Measurements from ENCODE around the gene UROC1. TPM values are rescaled to one million over a fixed set of nuclear protein-coding genes. Genes with fewer than 3 reads are reported as not detected.

UROC1 gene
- polyA plus RNA-seq, 1 of the 3 experiments (the other 2 are of a cell fraction): not detected

GRCh38 chr3:126516152-126516935 lies 1.2 kb downstream of the UROC1 start:
- no peaks in the 10 kb centered on the region for H3K9me2 ChIP-seq
- TF ChIP-seq RCOR1 (IDR thresholded peaks at IDR 0.05; ENCODE audit: low read length): no peak
- TF ChIP-seq USF2 (IDR thresholded peaks at IDR 0.05; ENCODE audit: borderline replicate concordance, low read depth, low read length): no peak
- no peak for TF ChIP-seq RXRA (IDR thresholded peaks at IDR 0.05; ENCODE audit: borderline replicate concordance, low read depth)
- TF ChIP-seq NRF1 (IDR thresholded peaks at IDR 0.05; ENCODE audit: low read depth, low read length): no peak
- no peak for TF ChIP-seq MEF2A (IDR thresholded peaks at IDR 0.05; ENCODE audit: borderline replicate concordance, low read depth)
- no peak for TF ChIP-seq USF1 (IDR thresholded peaks at IDR 0.05; ENCODE audit: borderline replicate concordance, low read depth)
- no peak for TF ChIP-seq ELF1 (IDR thresholded peaks at IDR 0.05)
- TF ChIP-seq SMC3 (IDR thresholded peaks at IDR 0.05; ENCODE audit: low read depth, low read length): no peak
- TF ChIP-seq YY1 (IDR thresholded peaks at IDR 0.05; ENCODE audit: low read depth): no peak
- no peak for TF ChIP-seq EP300 (IDR thresholded peaks at IDR 0.05; ENCODE audit: borderline replicate concordance in 1 of 2, low read depth in 1 of 2, low read length in 1 of 2)
- no peak for TF ChIP-seq FOSL2 (IDR thresholded peaks at IDR 0.05; ENCODE audit: borderline replicate concordance, low read depth)
- TF ChIP-seq ZBTB33 (IDR thresholded peaks at IDR 0.05; ENCODE audit: borderline replicate concordance, low read depth): no peak
- no peak for TF ChIP-seq POLR2AphosphoS5 (IDR thresholded peaks at IDR 0.05; ENCODE audit: low read depth, low read length)
- TF ChIP-seq REST (IDR thresholded peaks at IDR 0.05; ENCODE audit: low read depth, low read length): no peak
- no peak for TF ChIP-seq MXI1 (IDR thresholded peaks at IDR 0.05; ENCODE audit: low read depth, low read length)
- no peak for TF ChIP-seq GATA2 (CRISPR knock-in tag; IDR thresholded peaks at IDR 0.05)
- TF ChIP-seq PBX3 (IDR thresholded peaks at IDR 0.05): no peak
- no peak for TF ChIP-seq CTCF (IDR thresholded peaks at IDR 0.05)
- no peak for TF ChIP-seq IRF3 (IDR thresholded peaks at IDR 0.05; ENCODE audit: low read depth, low read length)
- no peak for TF ChIP-seq FOXJ3 (CRISPR knock-in tag; IDR thresholded peaks at IDR 0.05)
- no peaks in the 10 kb centered on the region for H3K36me3 ChIP-seq (replicated peaks in 1 of 2; ENCODE audit: control insufficient read depth in 1 of 2, insufficient read depth in 2 of 2, low read length in 1 of 2)
- H3K27me3 ChIP-seq (ENCODE audit: insufficient read depth): no peaks in the 10 kb centered on the region
- CTCF ChIA-PET: interaction anchor here (0.6 kb wide), 1 partner anchor 38 kb away, joined by 3 read pairs; no protein-coding TSS in a partner anchor
- POLR2A ChIA-PET: no interaction called here
- H3K27ac ChIP-seq (ENCODE audit: low read depth in 2 of 2, low read length in 1 of 2): no peak overlapping the region
- H2AFZ ChIP-seq (ENCODE audit: low read depth): no peak overlapping the region
- H3K4me3 ChIP-seq (ENCODE audit: low read depth in 2 of 2, low read length in 1 of 2): no peak overlapping the region
- WGBS (ENCODE audit: low lambda C conversion rate): 71% methylated on average over 6 of the region's 6 CpGs
- no peaks in the 10 kb centered on the region for H3F3A ChIP-seq (replicated peaks; ENCODE audit: insufficient read depth)
- no peaks in the 10 kb centered on the region for H3K9me3 ChIP-seq
- no peak overlapping the region for H3K9ac ChIP-seq
- no peaks in the 10 kb centered on the region for H3K79me2 ChIP-seq (ENCODE audit: insufficient read depth)
- H3K4me2 ChIP-seq: no peak overlapping the region
- no peak for DNase-seq
- peaks cover 0 to 4% of the 10 kb centered on the region in 2 experiments; a peak in 1 of 4 replicates for H3K4me1 ChIP-seq (ENCODE audit: control insufficient read depth in 1 of 2, insufficient read depth in 2 of 2, low read depth in 1 of 2, low read length in 1 of 2)
- H4K20me1 ChIP-seq (ENCODE audit: insufficient read depth): no peaks in the 10 kb centered on the region
